Stimulated activated CD8-positive, alpha-beta memory T cell treated with anti-CD3 and anti-CD28 coated beads, Interleukin-4, amount 100 ng/mL, for 1 hour (primary cell): ENCODE measurements around the gene LILRB2.
"Not testable (repeated sequence)": the region's sequence is repeated elsewhere in the genome, so short reads cannot be mapped to it uniquely, and the experiment has no call there.

Source experiments
- DNase-seq, 2 donors: peaks; one replicate each; pipeline ENCODE4 v3.0.0-alpha.2; 2020; ENCODE audit warnings: low read depth in 2 of 2, low spot score in 1 of 2

Gene LILRB2

GRCh38 chr19:54242646-54243045, 38.3 kb downstream of the LILRB2 start, which contains the start of gene LILRA6:
Gene LILRA6, minus strand, starts transcription at chr19:54242790.
- not testable (repeated sequence) for DNase-seq

DNA sequence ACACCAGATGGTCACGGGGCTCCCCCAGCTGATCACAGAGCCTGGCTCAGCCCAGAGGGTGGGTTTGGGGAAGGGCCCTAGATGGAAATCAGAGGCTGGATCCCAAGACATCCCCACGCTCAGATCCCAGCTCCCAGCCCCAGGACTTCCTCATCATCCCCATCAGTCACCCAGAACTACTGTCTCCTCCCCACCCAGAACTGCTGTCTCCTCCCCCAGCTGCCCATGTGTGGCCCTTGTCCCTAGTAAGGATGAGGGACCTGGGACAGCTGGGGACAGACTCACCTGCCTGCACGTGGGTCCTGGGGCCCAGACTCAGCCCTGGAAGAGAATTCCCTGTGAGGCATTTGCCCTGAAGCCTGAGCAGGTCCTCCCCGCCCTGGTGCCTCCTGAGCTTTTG, 38.7 kb downstream of the LILRB2 start:
- DNase-seq: not testable (repeated sequence)

DNA sequence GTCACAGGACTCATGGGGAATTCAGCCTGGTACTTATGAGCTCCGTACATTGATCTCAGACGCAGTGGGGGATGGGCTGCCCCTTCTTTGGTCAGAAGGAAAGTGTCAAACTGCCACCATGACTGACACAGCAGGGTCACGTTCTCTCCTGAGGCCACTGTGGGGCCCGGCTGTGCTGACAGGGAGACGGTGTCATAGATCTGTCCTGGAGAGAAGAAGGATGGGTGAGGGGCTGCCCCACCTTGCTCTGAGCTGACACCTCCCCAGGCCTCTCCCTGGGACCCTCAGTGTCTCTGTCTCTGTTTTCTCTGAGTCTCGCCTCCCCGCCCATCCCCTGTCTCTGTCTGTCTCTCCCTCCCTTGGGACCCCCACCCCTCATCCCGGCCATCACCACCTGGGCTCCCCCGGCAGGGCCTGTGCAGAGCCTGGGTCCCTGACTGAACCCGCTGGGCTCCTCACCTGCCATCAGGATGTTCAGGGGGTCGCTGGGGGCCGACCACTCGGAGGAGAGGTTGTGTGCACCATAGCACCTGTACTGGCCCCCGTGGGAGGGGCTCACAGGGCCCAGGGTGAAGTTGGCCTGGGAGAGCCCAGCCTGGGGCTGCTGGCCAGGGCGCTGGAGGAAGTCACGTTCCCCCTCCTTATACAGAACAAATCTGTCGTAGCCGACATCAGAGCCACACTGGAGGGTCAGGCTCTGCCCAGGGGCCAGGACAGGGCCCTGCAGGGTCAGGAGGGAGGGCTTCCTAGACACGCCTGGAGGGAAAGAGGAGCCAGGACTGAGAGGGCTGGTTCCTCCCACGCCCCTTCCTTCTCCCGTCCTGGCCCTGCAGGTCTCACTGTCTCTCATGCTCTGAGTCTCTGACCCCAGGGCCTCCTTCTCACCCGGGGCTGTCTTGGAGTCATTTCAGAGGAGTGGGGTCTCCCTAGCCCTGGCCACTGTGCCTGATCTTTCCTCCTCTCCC, 40.3 kb downstream of the LILRB2 start:
- not testable (repeated sequence) for DNase-seq

- DNase-seq: not testable (repeated sequence)
Measured at GRCh38 chr19:54239491-54240371, 41.2 kb downstream of the LILRB2 start.

DNA sequence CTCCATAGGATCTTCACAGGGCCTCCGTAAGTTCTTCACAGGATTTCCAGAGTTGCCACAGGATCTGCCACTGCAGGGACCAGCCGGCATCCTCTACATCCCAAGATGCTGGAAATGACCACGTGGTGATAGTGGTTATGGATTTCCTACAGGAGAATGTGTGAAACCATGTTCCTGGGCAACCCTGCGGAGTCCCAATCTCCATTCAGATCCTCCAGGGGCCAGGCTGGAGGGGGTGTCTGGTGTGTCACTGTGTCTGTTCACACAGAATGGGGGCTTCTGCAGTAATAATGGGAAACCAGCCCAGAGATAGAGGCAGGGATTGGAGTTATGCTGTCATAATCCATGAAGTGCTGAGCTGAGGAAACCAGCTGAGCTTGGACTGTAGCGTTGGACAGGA, 47.0 kb downstream of the LILRB2 start:
- no peak for DNase-seq

DNA sequence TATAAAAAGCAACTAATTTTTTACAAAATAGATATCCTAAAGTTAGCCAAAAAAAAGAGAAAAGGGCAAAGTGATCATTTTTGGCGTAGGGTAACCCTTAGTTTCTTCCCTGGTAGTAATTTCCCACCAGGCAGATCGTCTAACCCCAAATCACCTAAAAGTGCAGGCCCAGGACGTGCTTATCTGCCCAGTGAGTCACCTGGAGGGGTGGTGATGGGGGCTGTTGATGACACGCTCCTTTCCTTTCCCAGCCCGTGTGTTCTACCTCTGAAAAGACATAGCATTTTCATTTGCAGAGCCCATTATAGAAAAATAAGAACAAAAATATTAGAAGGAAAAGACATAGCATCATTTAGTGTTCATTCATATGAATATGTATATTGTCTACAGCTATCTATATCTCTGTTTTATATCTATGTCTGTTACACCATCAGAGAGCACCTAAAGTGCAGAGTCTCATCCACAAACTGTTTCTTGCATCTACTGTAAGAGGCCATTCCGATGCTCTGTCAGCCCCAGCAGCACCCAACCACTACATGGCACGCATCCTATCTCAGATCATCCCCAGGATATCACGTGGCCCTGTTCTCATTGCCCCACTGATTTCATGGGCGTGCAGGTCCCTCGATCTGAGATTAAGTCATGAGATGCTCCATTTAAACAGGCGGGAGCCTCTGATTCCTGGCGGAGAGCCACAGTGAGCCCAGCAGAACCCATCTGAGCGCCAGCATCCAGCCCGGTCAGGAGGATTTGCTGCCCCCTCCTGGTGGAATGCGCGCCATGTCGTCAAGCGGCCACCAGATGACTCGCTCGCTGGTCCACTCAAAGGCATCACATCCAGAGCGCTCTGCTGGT, 49.6 kb downstream of the LILRB2 start:
- DNase-seq: peak; percentile 73 to 78

- no peak for DNase-seq
Measured at GRCh38 chr19:54230031-54230430, 50.9 kb downstream of the LILRB2 start.

DNA sequence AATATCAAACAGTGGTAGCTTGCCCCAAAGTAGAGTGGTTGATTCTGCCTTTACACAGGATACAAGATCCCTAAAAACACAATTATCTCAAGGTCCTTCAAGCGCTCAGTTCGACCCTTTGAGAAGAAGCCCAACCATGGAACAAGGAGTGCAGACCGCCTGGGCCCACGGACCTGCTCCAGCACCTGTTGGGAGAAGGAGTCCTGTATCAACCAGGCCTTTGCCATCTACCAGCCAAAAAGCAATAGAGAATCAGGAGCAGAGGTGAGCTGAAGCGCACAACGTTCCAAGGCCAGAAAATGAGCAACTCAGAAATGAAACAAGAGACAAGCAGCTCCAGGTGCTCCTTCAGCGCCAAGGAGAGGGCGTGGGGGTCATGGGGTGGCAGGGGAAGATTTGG, 51.8 kb downstream of the LILRB2 start:
- DNase-seq: no peak

- not testable (repeated sequence) for DNase-seq
Measured at GRCh38 chr19:54224619-54225018, 56.3 kb downstream of the LILRB2 start.

DNA sequence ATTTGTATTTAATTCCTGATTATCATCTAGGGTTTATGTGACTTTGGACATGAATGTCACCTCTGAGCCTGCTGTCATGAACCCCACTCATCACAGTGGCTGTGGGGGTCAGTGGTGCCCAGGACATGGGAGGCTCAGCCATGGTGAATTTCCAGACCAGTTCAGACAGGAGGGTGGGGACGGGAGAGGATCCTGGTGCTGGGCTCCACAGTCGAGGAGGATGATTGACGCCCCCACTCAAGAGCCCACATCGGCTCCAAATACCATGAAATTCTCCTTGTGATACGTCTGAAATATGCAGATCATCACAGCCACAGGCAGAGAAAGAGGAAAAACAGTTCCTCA, 57.0 kb downstream of the LILRB2 start:
- not testable (repeated sequence) for DNase-seq
